ENCODE measurements around the gene DLX2.

GRCh38 chr2:172106108-172106961, 3.6 kb upstream of the DLX2 start:
- no peak for TF ChIP-seq CTCF (IDR thresholded peaks at IDR 0.05)
- TF ChIP-seq POLR2A (IDR thresholded peaks at IDR 0.05), result no peak

All from sigmoid colon (tissue), 3 donors.